ENCODE data around the gene PLA2G2F. TPM values are rescaled to one million over a fixed set of nuclear protein-coding genes. Genes with fewer than 3 reads are reported as not detected.

Gene PLA2G2F
- total RNA-seq, 1 donor from 2014 or later, result not detected

- TF ChIP-seq CTCF (IDR thresholded peaks at IDR 0.05), result no peak
- Histone ChIP-seq H3K27me3 (no peaks in the 10 kb centered on the region), H3K36me3 (no peaks in the 10 kb centered on the region), H3K27ac (no peak overlapping the region), H3K9me3 (no peaks in the 10 kb centered on the region), H3K4me1 (no peaks in the 10 kb centered on the region), H3K4me3 (no peak overlapping the region)
- intact Hi-C loops (cut with DNase I), result no loop called here
- no peak for DNase-seq (ENCODE audit: low spot score in 2 of 2)
Measured at GRCh38 chr1:20187103-20187812, 48.1 kb downstream of the PLA2G2F start.

GRCh38 chr1:20187813-20188454, 48.8 kb downstream of the PLA2G2F start:
- no peak overlapping the region for H3K4me3 ChIP-seq
- no peaks in the 10 kb centered on the region for H3K36me3 ChIP-seq
- intact Hi-C loops (cut with DNase I), result no loop called here
- DNase-seq (ENCODE audit: low spot score in 2 of 2), result no peak
- no peak for TF ChIP-seq CTCF (IDR thresholded peaks at IDR 0.05)
- H3K27ac ChIP-seq, result no peak overlapping the region
- H3K27me3 ChIP-seq, result no peaks in the 10 kb centered on the region
- H3K9me3 ChIP-seq, result no peaks in the 10 kb centered on the region
- no peaks in the 10 kb centered on the region for H3K4me1 ChIP-seq

GRCh38 chr1:20188455-20188817, 49.3 kb downstream of the PLA2G2F start:
- no peaks in the 10 kb centered on the region for H3K27me3 ChIP-seq
- H3K36me3 ChIP-seq, result no peaks in the 10 kb centered on the region
- no peak for DNase-seq (ENCODE audit: low spot score in 2 of 2)
- H3K4me1 ChIP-seq, result no peaks in the 10 kb centered on the region
- no peak overlapping the region for H3K27ac ChIP-seq
- TF ChIP-seq CTCF (IDR thresholded peaks at IDR 0.05), result no peak
- intact Hi-C loops (cut with DNase I), result no loop called here
- H3K9me3 ChIP-seq, result no peaks in the 10 kb centered on the region
- H3K4me3 ChIP-seq, result no peak overlapping the region

GRCh38 chr1:20189664-20190063, 50.5 kb downstream of the PLA2G2F start:
- no peaks in the 10 kb centered on the region for H3K9me3 ChIP-seq
- TF ChIP-seq CTCF (IDR thresholded peaks at IDR 0.05), result no peak
- no peak overlapping the region for H3K4me3 ChIP-seq
- H3K36me3 ChIP-seq, result no peaks in the 10 kb centered on the region
- intact Hi-C loops (cut with DNase I), result no loop called here
- no peak overlapping the region for H3K27ac ChIP-seq
- no peaks in the 10 kb centered on the region for H3K4me1 ChIP-seq
- DNase-seq (ENCODE audit: low spot score in 2 of 2), result no peak
- H3K27me3 ChIP-seq, result no peaks in the 10 kb centered on the region

GRCh38 chr1:20190256-20191160, 51.4 kb downstream of the PLA2G2F start:
- Histone ChIP-seq H3K36me3 (no peaks in the 10 kb centered on the region), H3K27me3 (no peaks in the 10 kb centered on the region), H3K9me3 (no peaks in the 10 kb centered on the region), H3K4me1 (no peaks in the 10 kb centered on the region), H3K27ac (no peak overlapping the region), H3K4me3 (no peak overlapping the region)
- DNase-seq (ENCODE audit: low spot score in 2 of 2), result no peak
- intact Hi-C loops (cut with DNase I), result no loop called here
- TF ChIP-seq CTCF (IDR thresholded peaks at IDR 0.05), result no peak
